ENCODE results near the gene RALA.

GRCh38 chr7:39624935-39625694 is 1.7 kb downstream of the RALA start:
- TF ChIP-seq FOXM1 (IDR thresholded peaks at IDR 0.05; ENCODE audit: borderline replicate concordance): no peak
- TF ChIP-seq HDGF (IDR thresholded peaks at IDR 0.05; ENCODE audit: borderline replicate concordance): no peak
- TF ChIP-seq LEF1 (IDR thresholded peaks at IDR 0.05; ENCODE audit: borderline replicate concordance): no peak
- no peak for TF ChIP-seq FOXA1 (IDR thresholded peaks at IDR 0.05)
- no peak for TF ChIP-seq SP1 (IDR thresholded peaks at IDR 0.05)
- no peak for TF ChIP-seq SUZ12 (IDR thresholded peaks at IDR 0.05)
- TF ChIP-seq L3MBTL2 (conservative IDR thresholded peaks at IDR 0.05): no peak
- no peak for TF ChIP-seq TARDBP (IDR thresholded peaks at IDR 0.05)
- no peak for TF ChIP-seq ARNT (IDR thresholded peaks at IDR 0.05)
- no peak for TF ChIP-seq ZNF384 (IDR thresholded peaks at IDR 0.05)
- no peak for TF ChIP-seq BHLHE40 (IDR thresholded peaks at IDR 0.05; ENCODE audit: borderline replicate concordance)
- no peak for TF ChIP-seq ELF4 (IDR thresholded peaks at IDR 0.05)
- TF ChIP-seq FOXK2 (IDR thresholded peaks at IDR 0.05): no peak

All from HEK293T (cell line).